MM.1S (cell line): ENCODE data around the gene TMEM150B.

Experiments used
- EZH2phosphoT487 ChIP-seq: fragments of 300-600 bp; sonication (generic); IDR thresholded peaks from 2 replicates; pipeline ENCODE4 v1.6.1; 2018; ENCODE audit warnings: antibody characterized with exemption, low read length
- TF ChIP-seq, protein P1 (sequence below): fragments of 300-600 bp; sonication (generic); IDR thresholded peaks from 2 replicates; pipeline ENCODE4 v1.5.1; 2016; ENCODE audit warnings: antibody characterized with exemption, low read length, mixed read lengths

GRCh38 chr19:55265723-55266386 lies 59.3 kb downstream of the TMEM150B start:
- TF ChIP-seq, protein P1, sequence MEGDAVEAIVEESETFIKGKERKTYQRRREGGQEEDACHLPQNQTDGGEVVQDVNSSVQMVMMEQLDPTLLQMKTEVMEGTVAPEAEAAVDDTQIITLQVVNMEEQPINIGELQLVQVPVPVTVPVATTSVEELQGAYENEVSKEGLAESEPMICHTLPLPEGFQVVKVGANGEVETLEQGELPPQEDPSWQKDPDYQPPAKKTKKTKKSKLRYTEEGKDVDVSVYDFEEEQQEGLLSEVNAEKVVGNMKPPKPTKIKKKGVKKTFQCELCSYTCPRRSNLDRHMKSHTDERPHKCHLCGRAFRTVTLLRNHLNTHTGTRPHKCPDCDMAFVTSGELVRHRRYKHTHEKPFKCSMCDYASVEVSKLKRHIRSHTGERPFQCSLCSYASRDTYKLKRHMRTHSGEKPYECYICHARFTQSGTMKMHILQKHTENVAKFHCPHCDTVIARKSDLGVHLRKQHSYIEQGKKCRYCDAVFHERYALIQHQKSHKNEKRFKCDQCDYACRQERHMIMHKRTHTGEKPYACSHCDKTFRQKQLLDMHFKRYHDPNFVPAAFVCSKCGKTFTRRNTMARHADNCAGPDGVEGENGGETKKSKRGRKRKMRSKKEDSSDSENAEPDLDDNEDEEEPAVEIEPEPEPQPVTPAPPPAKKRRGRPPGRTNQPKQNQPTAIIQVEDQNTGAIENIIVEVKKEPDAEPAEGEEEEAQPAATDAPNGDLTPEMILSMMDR: no peak
- TF ChIP-seq EZH2phosphoT487: no peak
